Liver (tissue), 9 donors: Measurements from ENCODE around the gene ANKFY1. TPM values are rescaled to one million over a fixed set of nuclear protein-coding genes. Genes with fewer than 3 reads are reported as not detected.

Experiments used
- DNase-seq: peaks from one replicate; pipeline ENCODE4 v3.0.0-alpha.2; 2017; ENCODE audit warnings: low spot score
- H3K27ac ChIP-seq, 2 donors: one replicate each; pipeline ENCODE4 v1.7.0; 2013; ENCODE audit warnings: inconsistent platforms in 2 of 2, low read length in 2 of 2, control low read depth in 1 of 2, low read depth in 1 of 2, mild to moderate bottlenecking in 1 of 2
- H3K27me3 ChIP-seq, 4 donors: one replicate each; pipeline versions ENCODE4 v1.6.1 to v1.7.0; 2013; ENCODE audit warnings: low read length in 3 of 4, inconsistent platforms in 1 of 4, mild to moderate bottlenecking in 1 of 4, moderate library complexity in 1 of 4; ENCODE audit not compliant: control insufficient read depth in 4 of 4, insufficient read depth in 4 of 4
- H3K36me3 ChIP-seq, 4 donors: one replicate each; pipeline versions ENCODE4 v1.6.1 to v1.7.0; 2013; ENCODE audit warnings: low read length in 3 of 4, mild to moderate bottlenecking in 3 of 4, low read depth in 1 of 4, moderate library complexity in 1 of 4; ENCODE audit not compliant: control insufficient read depth in 4 of 4, insufficient read depth in 3 of 4
- H3K4me1 ChIP-seq, 4 donors: one replicate each; pipeline versions ENCODE4 v1.6.1 to v1.7.0; 2013; ENCODE audit warnings: low read length in 3 of 4, mild to moderate bottlenecking in 3 of 4, moderate library complexity in 1 of 4; ENCODE audit not compliant: control insufficient read depth in 4 of 4, insufficient read depth in 4 of 4
- H3K4me3 ChIP-seq, 3 donors: one replicate each; pipeline versions ENCODE4 v1.6.1 to v1.7.0; 2013; ENCODE audit warnings: low read length in 3 of 3, control low read depth in 1 of 3, low read depth in 1 of 3, mild to moderate bottlenecking in 1 of 3
- H3K9ac ChIP-seq, 2 donors: one replicate each; pipeline ENCODE4 v1.7.0; 2013; ENCODE audit warnings: low read length in 2 of 2, mild to moderate bottlenecking in 2 of 2, moderate library complexity in 2 of 2, control low read depth in 1 of 2, low read depth in 1 of 2
- H3K9me3 ChIP-seq, 4 donors: one replicate each; pipeline versions ENCODE4 v1.6.1 to v1.7.0; 2013; ENCODE audit warnings: low read length in 3 of 4; ENCODE audit not compliant: control insufficient read depth in 4 of 4
- EGR1 ChIP-seq, 2 donors: IDR thresholded peaks; 2 replicates each; pipeline ENCODE4 v1.6.1; 2016 to 2018; ENCODE audit warnings: antibody characterized with exemption in 2 of 2, low read depth in 2 of 2
- FOXA1 ChIP-seq: IDR thresholded peaks from 2 replicates; pipeline ENCODE4 v1.6.1; 2016; ENCODE audit warnings: antibody characterized with exemption
- FOXA2 ChIP-seq: IDR thresholded peaks from 2 replicates; pipeline ENCODE4 v1.6.1; 2016; ENCODE audit warnings: antibody characterized with exemption
- GABPA ChIP-seq, 2 donors: IDR thresholded peaks in 1 of 2; conservative IDR thresholded peaks in 1 of 2; 2 replicates each; pipeline ENCODE4 v1.6.1; 2016; ENCODE audit warnings: antibody characterized with exemption in 2 of 2, mild to moderate bottlenecking in 1 of 2, moderate library complexity in 1 of 2
- HNF4A ChIP-seq, 2 donors: conservative IDR thresholded peaks; 2 replicates each; pipeline ENCODE4 v1.6.1; 2016; ENCODE audit warnings: antibody characterized with exemption in 2 of 2, mild to moderate bottlenecking in 2 of 2
- HNF4G ChIP-seq: IDR thresholded peaks from 2 replicates; pipeline ENCODE4 v1.6.1; 2016; ENCODE audit warnings: antibody characterized with exemption
- JUND ChIP-seq, 2 donors: IDR thresholded peaks; 2 replicates each; pipeline ENCODE4 v1.6.1; 2016; ENCODE audit warnings: antibody characterized with exemption in 2 of 2
- NR2F2 ChIP-seq: IDR thresholded peaks from 2 replicates; pipeline ENCODE4 v1.6.1; 2016; ENCODE audit warnings: antibody characterized with exemption
- RXRA ChIP-seq, 2 donors: IDR thresholded peaks; 2 replicates each; pipeline ENCODE4 v1.6.1; 2017 to 2018; ENCODE audit warnings: antibody characterized with exemption in 2 of 2, mild to moderate bottlenecking in 1 of 2
- SP1 ChIP-seq: IDR thresholded peaks from 2 replicates; pipeline ENCODE4 v1.6.1; 2018; ENCODE audit warnings: antibody characterized with exemption, mild to moderate bottlenecking
- YY1 ChIP-seq: IDR thresholded peaks from 2 replicates; pipeline ENCODE4 v1.6.1; 2016; ENCODE audit warnings: antibody characterized with exemption, mild to moderate bottlenecking
- WGBS: extraction: QIAGEN DNeasy Blood & Tissue Kit; methylation state at CpG from one replicate; pipeline ENCODE4 v1.1.7; 2013; 5-methylcytosine and 5-hydroxymethylcytosine counted together
- polyA plus RNA-seq, 2 donors: library from polyadenylated mRNA; stranded (reverse) in 1 of 2; unstranded in 1 of 2; fragments of 200-250 nt in 1 of 2; fragments of >200 nt in 1 of 2; fragmentation: Nextera tagmentation in 1 of 2; extraction: Ambion mirVana in 1 of 2; gene quantifications; one replicate each; pipeline versions ENCODE4 v1.2.1 to v1.2.3, GENCODE V29; 2013 to 2015
- total RNA-seq, 2 donors: library from RNA; depleted of rRNA; stranded (reverse); fragments of >200 nt; gene quantifications; one replicate each; pipeline ENCODE4 v1.2.3, GENCODE V29; 2014
- TF ChIP-seq, protein P1 (sequence below): IDR thresholded peaks from 2 replicates; pipeline ENCODE4 v1.6.1; 2016; ENCODE audit warnings: antibody characterized with exemption
- TF ChIP-seq, protein P2 (sequence below): IDR thresholded peaks from 2 replicates; pipeline ENCODE4 v1.6.1; 2016; ENCODE audit warnings: antibody characterized with exemption
- TF ChIP-seq, protein P3 (sequence below): IDR thresholded peaks from 2 replicates; pipeline ENCODE4 v1.6.1; 2016; ENCODE audit warnings: antibody characterized with exemption, mild to moderate bottlenecking
- donor health status: healthy.
- donor health status: healthy.
- donor health status: healthy.
- donor health status: healthy.
- donor health status: healthy.

Gene ANKFY1
- total and polyA plus RNA-seq, 4 donors, result 6.8 to 38.6 (median 21.9) TPM

DNA sequence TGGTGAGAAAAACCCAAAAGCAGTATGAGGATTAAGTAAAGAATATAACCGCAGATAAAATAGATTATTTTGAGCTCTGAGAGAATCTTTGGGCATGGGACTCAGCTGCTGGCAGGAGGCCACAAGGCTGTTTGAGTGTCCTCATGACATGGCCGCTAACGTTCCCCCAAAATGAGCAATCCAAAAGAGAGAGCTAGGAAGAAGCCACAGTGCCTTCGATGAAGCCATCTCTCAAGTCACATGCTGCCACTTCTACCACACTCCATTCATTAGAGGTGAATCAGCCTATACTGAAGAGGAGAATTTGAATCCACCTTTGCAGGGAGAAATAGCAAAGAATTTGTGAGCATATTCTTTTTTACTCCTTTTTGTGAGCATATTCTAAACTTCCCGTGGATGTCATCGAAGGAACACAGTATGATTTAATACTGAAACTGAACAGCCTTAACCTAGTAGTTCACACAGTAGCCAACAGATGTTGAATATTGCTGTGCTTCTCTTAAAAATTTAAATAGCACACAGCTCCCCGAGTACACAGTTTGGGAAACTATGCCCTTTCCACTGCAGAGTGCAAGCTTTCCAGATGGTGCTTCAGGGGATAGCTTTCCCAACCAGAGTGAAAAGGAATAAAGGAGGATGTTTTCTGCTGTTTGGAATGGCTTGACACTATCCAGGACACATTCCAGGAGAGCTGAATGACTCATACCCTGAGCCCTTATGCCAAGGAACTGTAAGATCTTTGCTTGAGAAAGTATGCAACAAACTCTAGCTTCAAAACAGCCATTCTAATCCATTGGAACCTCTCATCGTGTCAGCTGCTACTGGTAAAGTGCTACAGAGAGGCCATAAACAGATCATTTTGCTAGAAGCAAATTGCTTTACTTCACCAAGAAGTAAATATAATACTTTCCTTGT, 33.9 kb downstream of the ANKFY1 start (continued):
- TF ChIP-seq SP1 (peak; percentile 59), HNF4A (conservative IDR thresholded peaks at IDR 0.05) (no peak), NR2F2 (peak; percentile 86)
- TF ChIP-seq, protein P1, sequence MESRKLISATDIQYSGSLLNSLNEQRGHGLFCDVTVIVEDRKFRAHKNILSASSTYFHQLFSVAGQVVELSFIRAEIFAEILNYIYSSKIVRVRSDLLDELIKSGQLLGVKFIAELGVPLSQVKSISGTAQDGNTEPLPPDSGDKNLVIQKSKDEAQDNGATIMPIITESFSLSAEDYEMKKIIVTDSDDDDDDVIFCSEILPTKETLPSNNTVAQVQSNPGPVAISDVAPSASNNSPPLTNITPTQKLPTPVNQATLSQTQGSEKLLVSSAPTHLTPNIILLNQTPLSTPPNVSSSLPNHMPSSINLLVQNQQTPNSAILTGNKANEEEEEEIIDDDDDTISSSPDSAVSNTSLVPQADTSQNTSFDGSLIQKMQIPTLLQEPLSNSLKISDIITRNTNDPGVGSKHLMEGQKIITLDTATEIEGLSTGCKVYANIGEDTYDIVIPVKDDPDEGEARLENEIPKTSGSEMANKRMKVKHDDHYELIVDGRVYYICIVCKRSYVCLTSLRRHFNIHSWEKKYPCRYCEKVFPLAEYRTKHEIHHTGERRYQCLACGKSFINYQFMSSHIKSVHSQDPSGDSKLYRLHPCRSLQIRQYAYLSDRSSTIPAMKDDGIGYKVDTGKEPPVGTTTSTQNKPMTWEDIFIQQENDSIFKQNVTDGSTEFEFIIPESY, result no peak

DNA sequence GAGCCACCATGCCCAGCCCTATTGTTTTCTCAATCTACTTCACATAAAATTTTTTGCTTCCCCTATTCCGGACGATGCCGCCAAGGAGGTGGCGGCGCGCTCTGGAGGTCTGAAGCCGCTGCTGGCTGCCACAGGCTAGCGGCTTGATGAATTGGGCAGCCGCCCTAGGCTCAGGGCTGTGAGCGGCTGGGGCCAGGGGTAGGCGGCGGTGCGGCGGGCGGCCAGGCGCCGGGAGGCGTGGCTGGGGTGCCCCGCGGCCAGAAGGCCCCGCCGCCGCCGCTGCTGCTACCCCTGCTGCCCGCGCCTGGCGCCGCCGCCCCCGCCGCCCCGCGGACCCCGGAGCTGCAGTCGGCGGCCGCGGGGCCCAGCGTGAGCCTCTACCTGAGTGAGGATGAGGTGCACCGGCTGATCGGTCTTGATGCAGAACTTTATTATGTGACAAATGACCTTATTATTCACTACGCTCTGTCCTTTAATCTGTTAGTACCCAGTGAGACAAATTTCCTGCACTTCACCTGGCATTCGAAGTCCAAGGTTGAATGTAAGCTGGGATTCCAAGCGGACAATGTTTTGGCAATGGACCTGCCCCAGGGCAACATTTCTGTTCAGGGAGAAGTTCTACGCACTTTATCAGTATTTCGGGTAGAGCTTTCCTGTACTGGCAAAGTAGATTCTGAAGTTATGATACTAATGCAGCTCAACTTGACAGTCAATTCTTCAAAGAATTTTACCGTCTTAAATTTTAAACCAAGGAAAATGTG, 41.7 kb downstream of the ANKFY1 start:
- Histone ChIP-seq H3K27me3 (no peaks in the 10 kb centered on the region), H3K9me3 (no peaks in the 10 kb centered on the region), H3K36me3 (peaks cover 0 to 7% (median 3%) of the 10 kb centered on the region in 4 donors), H3K4me3 (no peak overlapping the region), H3K9ac (no peak overlapping the region), H3K4me1 (peaks cover 5 to 21% (median 11%) of the 10 kb centered on the region in 4 donors), H3K27ac (peak overlapping the region; percentile 10 to 50)
- 84% methylated on average over 47 of the region's 47 CpGs for WGBS
- DNase-seq, result no peak
- TF ChIP-seq, protein P2, sequence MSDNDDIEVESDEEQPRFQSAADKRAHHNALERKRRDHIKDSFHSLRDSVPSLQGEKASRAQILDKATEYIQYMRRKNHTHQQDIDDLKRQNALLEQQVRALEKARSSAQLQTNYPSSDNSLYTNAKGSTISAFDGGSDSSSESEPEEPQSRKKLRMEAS, result no peak
- TF ChIP-seq SP1 (peak; percentile 55), HNF4A (conservative IDR thresholded peaks at IDR 0.05) (peak; percentile 85 to 88), HNF4G (peak; percentile 57), RXRA (IDR thresholded peaks at IDR 0.05) (peak; percentile 43 to 47), JUND (IDR thresholded peaks at IDR 0.05) (peak in 1 of 2 donors; percentile 20)
- TF ChIP-seq, protein P3, sequence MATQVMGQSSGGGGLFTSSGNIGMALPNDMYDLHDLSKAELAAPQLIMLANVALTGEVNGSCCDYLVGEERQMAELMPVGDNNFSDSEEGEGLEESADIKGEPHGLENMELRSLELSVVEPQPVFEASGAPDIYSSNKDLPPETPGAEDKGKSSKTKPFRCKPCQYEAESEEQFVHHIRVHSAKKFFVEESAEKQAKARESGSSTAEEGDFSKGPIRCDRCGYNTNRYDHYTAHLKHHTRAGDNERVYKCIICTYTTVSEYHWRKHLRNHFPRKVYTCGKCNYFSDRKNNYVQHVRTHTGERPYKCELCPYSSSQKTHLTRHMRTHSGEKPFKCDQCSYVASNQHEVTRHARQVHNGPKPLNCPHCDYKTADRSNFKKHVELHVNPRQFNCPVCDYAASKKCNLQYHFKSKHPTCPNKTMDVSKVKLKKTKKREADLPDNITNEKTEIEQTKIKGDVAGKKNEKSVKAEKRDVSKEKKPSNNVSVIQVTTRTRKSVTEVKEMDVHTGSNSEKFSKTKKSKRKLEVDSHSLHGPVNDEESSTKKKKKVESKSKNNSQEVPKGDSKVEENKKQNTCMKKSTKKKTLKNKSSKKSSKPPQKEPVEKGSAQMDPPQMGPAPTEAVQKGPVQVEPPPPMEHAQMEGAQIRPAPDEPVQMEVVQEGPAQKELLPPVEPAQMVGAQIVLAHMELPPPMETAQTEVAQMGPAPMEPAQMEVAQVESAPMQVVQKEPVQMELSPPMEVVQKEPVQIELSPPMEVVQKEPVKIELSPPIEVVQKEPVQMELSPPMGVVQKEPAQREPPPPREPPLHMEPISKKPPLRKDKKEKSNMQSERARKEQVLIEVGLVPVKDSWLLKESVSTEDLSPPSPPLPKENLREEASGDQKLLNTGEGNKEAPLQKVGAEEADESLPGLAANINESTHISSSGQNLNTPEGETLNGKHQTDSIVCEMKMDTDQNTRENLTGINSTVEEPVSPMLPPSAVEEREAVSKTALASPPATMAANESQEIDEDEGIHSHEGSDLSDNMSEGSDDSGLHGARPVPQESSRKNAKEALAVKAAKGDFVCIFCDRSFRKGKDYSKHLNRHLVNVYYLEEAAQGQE, result no peak

DNA sequence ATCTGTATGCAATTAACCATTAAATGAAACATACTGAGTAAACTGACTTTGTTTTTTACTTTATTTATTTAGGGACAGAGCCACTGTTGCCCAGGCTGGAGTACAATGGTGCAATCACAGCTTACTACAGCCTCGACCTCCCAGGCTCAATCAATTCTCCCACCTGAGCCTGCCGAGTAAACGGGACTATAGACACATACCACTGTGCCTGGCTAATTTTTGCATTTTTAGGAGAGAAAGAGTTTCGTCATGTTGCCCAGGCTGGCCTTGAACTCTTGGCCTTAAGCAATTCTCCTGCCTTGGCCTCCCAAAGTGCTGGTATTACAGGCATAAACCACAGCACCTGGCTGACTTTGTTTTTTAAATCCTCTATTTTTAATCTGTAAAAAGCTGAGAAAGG, 42.6 kb downstream of the ANKFY1 start:
- Histone ChIP-seq H3K4me1 (peaks cover 5 to 21% (median 11%) of the 10 kb centered on the region in 4 donors), H3K27me3 (no peaks in the 10 kb centered on the region), H3K9me3 (no peaks in the 10 kb centered on the region), H3K4me3 (no peak overlapping the region), H3K36me3 (peaks cover 0 to 9% (median 4%) of the 10 kb centered on the region in 4 donors), H3K27ac (peak overlapping the region; percentile 42 to 50), H3K9ac (no peak overlapping the region)
- 39% methylated on average over 4 of the region's 4 CpGs for WGBS
- DNase-seq, result no peak
- no peak for TF ChIP-seq GABPA (IDR thresholded peaks at IDR 0.05 in 1 of 2, conservative IDR thresholded peaks at IDR 0.05 in 1 of 2)
- TF ChIP-seq, protein P1, result peak; percentile 82
- peak; percentile 69 for TF ChIP-seq NR2F2
- peak; percentile 72 for TF ChIP-seq SP1
- TF ChIP-seq, protein P2, result peak; percentile 30
- peak; percentile 24 for TF ChIP-seq YY1
- peak; percentile 43 for TF ChIP-seq FOXA2
- peak; percentile 38 for TF ChIP-seq HNF4G
- no peak for TF ChIP-seq FOXA1
- TF ChIP-seq, protein P3, result peak; percentile 30
- peak; percentile 79 to 83 for TF ChIP-seq HNF4A (conservative IDR thresholded peaks at IDR 0.05)
- peak in 1 of 2 donors; percentile 9 for TF ChIP-seq EGR1 (IDR thresholded peaks at IDR 0.05; ENCODE audit: low read depth in 2 of 2)
